GM23338 (cell line): Measurements from ENCODE around the gene POLE.

ENCODE experiments used
- CREB1 ChIP-seq: fragments of 250-450 bp; sonication (Bioruptor Pico); IDR thresholded peaks from 2 replicates; pipeline ENCODE4 v1.5.0; 2020; ENCODE audit warnings: low read depth, mild to moderate bottlenecking, moderate library complexity
- EZH2 ChIP-seq: fragments of 200-600 bp; sonication (generic); IDR thresholded peaks from one replicate; pipeline ENCODE4 v1.8.0; 2017; ENCODE audit warnings: antibody characterized with exemption, mild to moderate bottlenecking, low read depth; ENCODE audit not compliant: unreplicated experiment
- EZH2phosphoT487 ChIP-seq: fragments of 200-600 bp; sonication (generic); IDR thresholded peaks from one replicate; pipeline ENCODE4 v1.8.1; 2018; ENCODE audit warnings: antibody characterized with exemption; ENCODE audit not compliant: unreplicated experiment
- POLR2AphosphoS5 ChIP-seq: IDR thresholded peaks from 2 replicates; pipeline ENCODE4 v1.6.1; 2016; ENCODE audit warnings: antibody characterized with exemption, low read depth
- STAT1 ChIP-seq: IDR thresholded peaks from one replicate; pipeline ENCODE4 v1.6.1; 2016; ENCODE audit warnings: antibody characterized with exemption; ENCODE audit not compliant: unreplicated experiment
- ZNF331 ChIP-seq: fragments of 250-450 bp; sonication (Bioruptor Pico); IDR thresholded peaks from 2 replicates; pipeline ENCODE4 v1.5.0; 2020; ENCODE audit warnings: low read depth, mild to moderate bottlenecking, moderate library complexity
- TF ChIP-seq, protein P1 (sequence below), 2 experiments: fragments of 200-600 bp in 1 of 2; sonication (generic) in 1 of 2; conservative IDR thresholded peaks; 2 replicates each; pipeline versions ENCODE4 v1.5.1 to v1.6.1; 2016 to 2017; ENCODE audit warnings: antibody characterized with exemption in 2 of 2, low read depth in 2 of 2, mild to moderate bottlenecking in 2 of 2, moderate library complexity in 1 of 2

DNA sequence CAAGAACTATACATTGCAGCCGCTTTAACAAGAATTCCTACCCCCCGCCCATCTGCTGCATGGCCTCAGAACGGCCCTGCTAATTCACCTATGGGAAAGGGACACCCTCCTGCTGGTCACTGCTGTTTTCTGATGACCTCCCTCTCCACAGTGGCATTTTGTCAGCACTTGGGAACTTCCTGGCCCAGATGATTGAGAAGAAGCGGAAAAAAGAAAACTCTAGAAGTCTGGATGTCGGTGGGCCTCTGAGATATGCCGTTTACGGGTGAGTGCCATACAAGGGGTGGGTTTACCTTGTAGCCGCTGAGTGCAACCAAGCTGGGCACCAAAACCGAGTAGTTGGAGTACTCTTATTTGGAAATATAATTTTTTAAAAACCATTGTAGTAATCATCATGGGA lies 3.0 kb upstream of the POLE start:
- TF ChIP-seq EZH2 (no peak), CREB1 (CRISPR knock-in tag) (no peak), ZNF331 (no peak), STAT1 (no peak), EZH2phosphoT487 (no peak), POLR2AphosphoS5 (no peak)
- TF ChIP-seq, protein P1, sequence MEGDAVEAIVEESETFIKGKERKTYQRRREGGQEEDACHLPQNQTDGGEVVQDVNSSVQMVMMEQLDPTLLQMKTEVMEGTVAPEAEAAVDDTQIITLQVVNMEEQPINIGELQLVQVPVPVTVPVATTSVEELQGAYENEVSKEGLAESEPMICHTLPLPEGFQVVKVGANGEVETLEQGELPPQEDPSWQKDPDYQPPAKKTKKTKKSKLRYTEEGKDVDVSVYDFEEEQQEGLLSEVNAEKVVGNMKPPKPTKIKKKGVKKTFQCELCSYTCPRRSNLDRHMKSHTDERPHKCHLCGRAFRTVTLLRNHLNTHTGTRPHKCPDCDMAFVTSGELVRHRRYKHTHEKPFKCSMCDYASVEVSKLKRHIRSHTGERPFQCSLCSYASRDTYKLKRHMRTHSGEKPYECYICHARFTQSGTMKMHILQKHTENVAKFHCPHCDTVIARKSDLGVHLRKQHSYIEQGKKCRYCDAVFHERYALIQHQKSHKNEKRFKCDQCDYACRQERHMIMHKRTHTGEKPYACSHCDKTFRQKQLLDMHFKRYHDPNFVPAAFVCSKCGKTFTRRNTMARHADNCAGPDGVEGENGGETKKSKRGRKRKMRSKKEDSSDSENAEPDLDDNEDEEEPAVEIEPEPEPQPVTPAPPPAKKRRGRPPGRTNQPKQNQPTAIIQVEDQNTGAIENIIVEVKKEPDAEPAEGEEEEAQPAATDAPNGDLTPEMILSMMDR (conservative IDR thresholded peaks at IDR 0.05; ENCODE audit: low read depth in 2 of 2), result no peak
